Mucosa of descending colon (tissue), 3 donors: ENCODE data around the gene ZNF239. TPM values are rescaled to one million over a fixed set of nuclear protein-coding genes. Genes with fewer than 3 reads are reported as not detected.
"Not testable (repeated sequence)": the region's sequence is repeated elsewhere in the genome, so short reads cannot be mapped to it uniquely, and the experiment has no call there.

Experiments used
- ATAC-seq: fragments of 200-7000 bp; cut with Tn5 transposase; one replicate; pipeline ENCODE4 v1.9.1; 2020; ENCODE audit warnings: mild to moderate bottlenecking, moderate library complexity
- DNase-seq, 3 donors: peaks; one replicate each; pipeline ENCODE4 v3.0.0-alpha.2; 2020
- H3K36me3 ChIP-seq: fragments of 200-600 bp; one replicate; pipeline ENCODE4 v1.8.0; 2021; ENCODE audit warnings: low read depth, mild to moderate bottlenecking
- H3K4me1 ChIP-seq: fragments of 200-600 bp; one replicate; pipeline ENCODE4 v1.8.0; 2021; ENCODE audit warnings: low read depth, mild to moderate bottlenecking
- H3K4me3 ChIP-seq: fragments of 200-600 bp; one replicate; pipeline ENCODE4 v1.8.0; 2021; ENCODE audit warnings: mild to moderate bottlenecking
- H3K9me3 ChIP-seq: fragments of 200-600 bp; one replicate; pipeline ENCODE4 v1.8.0; 2021; ENCODE audit warnings: mild to moderate bottlenecking
- intact Hi-C, 2 donors: fragments of 100-400 bp; cut with DNase I in 1 of 2; cut with micrococcal nuclease in 1 of 2; formaldehyde crosslinking; loops; one replicate each; pipeline versions ENCODE4 v1.11.0 to v1.11.1; 2022; cut with DNase I, micrococcal nuclease
- total RNA-seq, 3 donors: library from RNA; stranded (reverse); fragmentation: NEBNext Ultra II Directional in 2 of 3; extraction: Animal tissue kit (Norgen Biotek cat#: 25700) in 2 of 3; gene quantifications; one replicate each; pipeline versions ENCODE4 v1.2.1 to v1.2.4, GENCODE V29; 2021 to 2023
- TF ChIP-seq, protein P1 (sequence below): fragments of 200-600 bp; IDR thresholded peaks from one replicate; pipeline ENCODE4 v1.8.0; 2022; ENCODE audit warnings: antibody characterized with exemption, mild to moderate bottlenecking
- donor health status: DM: no; HTN: no; CAD: no; lungs with moderate emphysema.
- donor health status: DM: no; HTN: no; CAD: no.
- donor health status: DM: no; HTN: yes; CAD: no.

Gene ZNF239
- total RNA-seq, 3 donors from 2014 or later = 1.5 to 3.7 (median 1.9) TPM

DNA sequence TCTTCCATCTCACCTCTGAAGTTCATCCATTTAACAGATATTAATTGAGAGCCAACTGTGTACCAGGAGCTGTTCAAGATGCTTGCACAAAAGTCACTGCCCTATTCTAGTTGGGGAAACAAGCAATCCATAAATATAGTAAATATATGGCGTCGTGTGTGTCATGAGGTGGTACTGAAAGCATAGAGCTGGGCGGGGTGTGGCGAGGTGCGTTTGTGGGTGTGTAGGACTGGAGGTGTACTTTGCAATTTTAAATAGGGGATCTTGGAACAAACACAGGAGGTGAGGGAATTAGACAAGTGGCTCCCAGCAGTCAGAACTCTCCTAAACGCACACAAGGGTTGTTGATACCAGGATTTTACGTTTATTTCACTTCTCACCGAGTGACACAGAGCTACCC, 490 bp upstream of the ZNF239 start:
- no peaks in the 10 kb centered on the region for H3K9me3 ChIP-seq
- no peaks in the 10 kb centered on the region for H3K4me1 ChIP-seq
- intact Hi-C loops = no loop called here
- H3K4me3 ChIP-seq = no peak overlapping the region
- H3K36me3 ChIP-seq = no peaks in the 10 kb centered on the region
- TF ChIP-seq, protein P1, sequence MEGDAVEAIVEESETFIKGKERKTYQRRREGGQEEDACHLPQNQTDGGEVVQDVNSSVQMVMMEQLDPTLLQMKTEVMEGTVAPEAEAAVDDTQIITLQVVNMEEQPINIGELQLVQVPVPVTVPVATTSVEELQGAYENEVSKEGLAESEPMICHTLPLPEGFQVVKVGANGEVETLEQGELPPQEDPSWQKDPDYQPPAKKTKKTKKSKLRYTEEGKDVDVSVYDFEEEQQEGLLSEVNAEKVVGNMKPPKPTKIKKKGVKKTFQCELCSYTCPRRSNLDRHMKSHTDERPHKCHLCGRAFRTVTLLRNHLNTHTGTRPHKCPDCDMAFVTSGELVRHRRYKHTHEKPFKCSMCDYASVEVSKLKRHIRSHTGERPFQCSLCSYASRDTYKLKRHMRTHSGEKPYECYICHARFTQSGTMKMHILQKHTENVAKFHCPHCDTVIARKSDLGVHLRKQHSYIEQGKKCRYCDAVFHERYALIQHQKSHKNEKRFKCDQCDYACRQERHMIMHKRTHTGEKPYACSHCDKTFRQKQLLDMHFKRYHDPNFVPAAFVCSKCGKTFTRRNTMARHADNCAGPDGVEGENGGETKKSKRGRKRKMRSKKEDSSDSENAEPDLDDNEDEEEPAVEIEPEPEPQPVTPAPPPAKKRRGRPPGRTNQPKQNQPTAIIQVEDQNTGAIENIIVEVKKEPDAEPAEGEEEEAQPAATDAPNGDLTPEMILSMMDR = no peak
- no peak for ATAC-seq
- DNase-seq = no peak

- Histone ChIP-seq H3K4me3 (no peak overlapping the region), H3K9me3 (no peaks in the 10 kb centered on the region), H3K36me3 (no peaks in the 10 kb centered on the region), H3K4me1 (no peaks in the 10 kb centered on the region)
- intact Hi-C loops = no loop called here
- DNase-seq (no peak), ATAC-seq (no peak)
- TF ChIP-seq, protein P1 = no peak
Measured at GRCh38 chr10:43573250-43574000, 991 bp downstream of the ZNF239 start.

- DNase-seq (no peak), ATAC-seq (no peak)
- Histone ChIP-seq H3K9me3 (no peaks in the 10 kb centered on the region), H3K4me1 (no peaks in the 10 kb centered on the region), H3K36me3 (no peaks in the 10 kb centered on the region), H3K4me3 (no peak overlapping the region)
- intact Hi-C loops = no loop called here
- TF ChIP-seq, protein P1 = no peak
Measured at GRCh38 chr10:43570971-43571370, 3.4 kb downstream of the ZNF239 start.

GRCh38 chr10:43569681-43570080, 4.7 kb downstream of the ZNF239 start:
- TF ChIP-seq, protein P1 = no peak

DNA sequence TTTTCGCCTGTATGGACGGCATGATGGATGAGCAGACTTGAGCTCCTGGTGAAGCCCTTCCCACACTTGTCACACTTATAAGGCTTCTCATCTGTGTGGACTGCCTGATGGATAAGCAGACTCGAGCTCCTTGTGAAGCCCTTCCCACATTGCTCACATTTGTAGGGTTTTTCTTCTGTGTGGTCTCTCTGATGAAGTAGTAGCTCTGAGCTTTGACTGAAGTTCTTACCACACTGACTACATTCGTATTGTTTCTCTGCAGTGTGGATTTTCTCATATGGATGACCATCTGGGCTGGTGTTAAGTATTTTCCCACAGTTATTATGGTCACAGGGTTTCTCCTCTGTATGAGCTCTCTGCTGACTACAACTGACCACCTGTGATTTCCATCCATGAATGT, 17.2 kb downstream of the ZNF239 start:
- H3K36me3 ChIP-seq = no peaks in the 10 kb centered on the region
- ATAC-seq (no peak), DNase-seq (no peak)
- intact Hi-C loops = no loop called here
- no peaks in the 10 kb centered on the region for H3K4me1 ChIP-seq
- H3K4me3 ChIP-seq = no peak overlapping the region
- TF ChIP-seq, protein P1 = no peak
- H3K9me3 ChIP-seq = peaks cover 65% of the 10 kb centered on the region

More at GRCh38 chr10:43569681-43570080, 4.7 kb downstream of the ZNF239 start:
- Histone ChIP-seq H3K4me3 (no peak overlapping the region), H3K36me3 (no peaks in the 10 kb centered on the region), H3K9me3 (no peaks in the 10 kb centered on the region), H3K4me1 (no peaks in the 10 kb centered on the region)
- intact Hi-C loops = no loop called here
- no peak for DNase-seq
- ATAC-seq = no peak

DNA sequence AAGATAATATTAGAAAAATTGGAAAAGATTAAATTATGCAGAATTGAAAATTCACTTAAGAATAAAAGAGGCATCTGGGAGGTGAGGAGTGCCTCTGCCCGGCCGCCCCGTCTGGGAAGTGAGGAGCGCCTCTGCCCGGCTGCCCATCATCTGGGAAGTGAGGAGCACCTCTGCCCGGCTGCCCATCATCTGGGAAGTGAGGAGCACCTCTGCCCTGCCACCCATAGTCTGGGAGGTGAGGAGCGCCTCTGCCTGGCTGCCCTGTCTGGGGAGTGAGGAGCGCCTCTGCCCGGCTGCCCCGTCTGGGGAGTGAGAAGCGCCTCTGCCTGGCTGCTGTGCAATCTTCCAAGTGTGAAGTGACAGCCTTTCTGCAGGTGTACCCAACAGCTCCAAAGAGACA, 30.7 kb downstream of the ZNF239 start:
- H3K4me1 ChIP-seq, intact Hi-C loops, H3K36me3 ChIP-seq, ATAC-seq, DNase-seq, H3K4me3 ChIP-seq: not testable (repeated sequence)
- peaks cover 22% of the 10 kb centered on the region for H3K9me3 ChIP-seq
